Cardiac fibroblast (primary cell): Measurements from ENCODE around the gene SH3GLB1.

Source experiments
- DNase-seq, 2 donors: peaks; one replicate each; pipeline versions ENCODE4 v3.0.0 to v3.0.0-alpha.2; 2010; ENCODE audit warnings: low read depth in 2 of 2
- H3K4me3 ChIP-seq, 2 donors: replicated peaks in 1 of 2; 1 replicate in 1 of 2; 2 replicates in 1 of 2; pipeline ENCODE4 v1.5.1; 2011; ENCODE audit warnings: low read depth in 2 of 2, low read length in 2 of 2, mild to moderate bottlenecking in 2 of 2, moderate library complexity in 1 of 2
- TF ChIP-seq, protein P1 (sequence below): IDR thresholded peaks from one replicate; pipeline ENCODE4 v1.5.1; 2011; ENCODE audit warnings: low read depth, mild to moderate bottlenecking, low read length, inconsistent platforms

The SH3GLB1 gene

DNA sequence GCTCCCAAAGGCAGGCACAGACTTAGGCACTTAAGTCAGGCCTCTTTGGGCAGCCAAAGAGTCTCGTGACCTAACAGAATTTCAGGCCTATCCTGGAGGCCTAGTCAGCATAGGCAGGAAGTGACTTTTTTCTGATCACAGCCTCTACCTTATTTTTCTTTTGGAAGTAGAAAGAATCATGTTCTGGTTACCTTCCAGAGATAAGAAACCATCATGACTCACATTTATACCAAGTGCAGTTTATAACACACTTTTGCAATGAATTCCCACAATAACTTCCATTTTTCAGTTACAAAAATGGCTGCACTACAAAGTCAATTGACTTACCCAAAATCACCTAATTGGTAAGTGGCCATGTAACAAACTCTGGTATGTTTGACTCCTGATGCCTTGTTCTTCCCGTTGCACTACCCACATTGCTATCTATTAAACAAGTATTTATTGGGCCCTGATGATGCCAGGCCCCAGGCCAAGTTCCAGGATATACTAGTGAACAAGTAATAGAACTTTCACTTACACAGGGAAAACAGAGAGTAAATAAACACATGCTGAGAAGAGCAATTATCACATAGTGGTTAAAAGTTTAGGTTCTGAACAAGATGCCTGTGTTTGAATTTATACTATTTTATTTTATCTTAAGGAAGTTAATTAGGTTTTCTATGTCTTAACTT lies 74.3 kb downstream of the SH3GLB1 start:
- TF ChIP-seq, protein P1, sequence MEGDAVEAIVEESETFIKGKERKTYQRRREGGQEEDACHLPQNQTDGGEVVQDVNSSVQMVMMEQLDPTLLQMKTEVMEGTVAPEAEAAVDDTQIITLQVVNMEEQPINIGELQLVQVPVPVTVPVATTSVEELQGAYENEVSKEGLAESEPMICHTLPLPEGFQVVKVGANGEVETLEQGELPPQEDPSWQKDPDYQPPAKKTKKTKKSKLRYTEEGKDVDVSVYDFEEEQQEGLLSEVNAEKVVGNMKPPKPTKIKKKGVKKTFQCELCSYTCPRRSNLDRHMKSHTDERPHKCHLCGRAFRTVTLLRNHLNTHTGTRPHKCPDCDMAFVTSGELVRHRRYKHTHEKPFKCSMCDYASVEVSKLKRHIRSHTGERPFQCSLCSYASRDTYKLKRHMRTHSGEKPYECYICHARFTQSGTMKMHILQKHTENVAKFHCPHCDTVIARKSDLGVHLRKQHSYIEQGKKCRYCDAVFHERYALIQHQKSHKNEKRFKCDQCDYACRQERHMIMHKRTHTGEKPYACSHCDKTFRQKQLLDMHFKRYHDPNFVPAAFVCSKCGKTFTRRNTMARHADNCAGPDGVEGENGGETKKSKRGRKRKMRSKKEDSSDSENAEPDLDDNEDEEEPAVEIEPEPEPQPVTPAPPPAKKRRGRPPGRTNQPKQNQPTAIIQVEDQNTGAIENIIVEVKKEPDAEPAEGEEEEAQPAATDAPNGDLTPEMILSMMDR = no peak
- peak; percentile 49 to 61 for DNase-seq
- no peak overlapping the region for H3K4me3 ChIP-seq

- TF ChIP-seq, protein P1 = no peak
- peak; percentile 57 to 80 for DNase-seq
- no peak overlapping the region for H3K4me3 ChIP-seq
Observed at GRCh38 chr1:86779308-86780191, 75.2 kb downstream of the SH3GLB1 start.

DNA sequence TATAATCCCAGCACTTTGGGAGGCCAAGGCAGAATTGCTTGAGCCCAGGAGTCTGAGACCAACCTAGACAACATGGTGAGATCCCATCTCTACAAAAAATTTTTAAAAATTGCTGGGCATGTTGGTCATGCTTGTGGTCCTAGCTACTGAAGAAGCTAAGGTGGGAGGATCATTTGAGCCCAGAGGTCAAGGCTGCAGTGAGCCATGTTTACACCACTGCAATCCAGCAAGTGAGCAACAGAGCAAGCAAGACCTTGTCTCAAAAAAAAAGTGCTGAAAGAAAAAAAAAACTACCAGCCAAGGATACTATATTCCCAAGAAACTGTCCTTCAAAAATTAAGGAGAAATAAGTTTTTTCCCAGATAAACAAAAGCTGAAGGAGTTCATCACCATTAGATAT lies 78.1 kb downstream of the SH3GLB1 start:
- H3K4me3 ChIP-seq = no peak overlapping the region
- no peak for DNase-seq
- TF ChIP-seq, protein P1 = no peak

GRCh38 chr1:86787621-86788020 lies 83.2 kb downstream of the SH3GLB1 start:
- DNase-seq = no peak
- TF ChIP-seq, protein P1 = no peak
- no peak overlapping the region for H3K4me3 ChIP-seq

DNA sequence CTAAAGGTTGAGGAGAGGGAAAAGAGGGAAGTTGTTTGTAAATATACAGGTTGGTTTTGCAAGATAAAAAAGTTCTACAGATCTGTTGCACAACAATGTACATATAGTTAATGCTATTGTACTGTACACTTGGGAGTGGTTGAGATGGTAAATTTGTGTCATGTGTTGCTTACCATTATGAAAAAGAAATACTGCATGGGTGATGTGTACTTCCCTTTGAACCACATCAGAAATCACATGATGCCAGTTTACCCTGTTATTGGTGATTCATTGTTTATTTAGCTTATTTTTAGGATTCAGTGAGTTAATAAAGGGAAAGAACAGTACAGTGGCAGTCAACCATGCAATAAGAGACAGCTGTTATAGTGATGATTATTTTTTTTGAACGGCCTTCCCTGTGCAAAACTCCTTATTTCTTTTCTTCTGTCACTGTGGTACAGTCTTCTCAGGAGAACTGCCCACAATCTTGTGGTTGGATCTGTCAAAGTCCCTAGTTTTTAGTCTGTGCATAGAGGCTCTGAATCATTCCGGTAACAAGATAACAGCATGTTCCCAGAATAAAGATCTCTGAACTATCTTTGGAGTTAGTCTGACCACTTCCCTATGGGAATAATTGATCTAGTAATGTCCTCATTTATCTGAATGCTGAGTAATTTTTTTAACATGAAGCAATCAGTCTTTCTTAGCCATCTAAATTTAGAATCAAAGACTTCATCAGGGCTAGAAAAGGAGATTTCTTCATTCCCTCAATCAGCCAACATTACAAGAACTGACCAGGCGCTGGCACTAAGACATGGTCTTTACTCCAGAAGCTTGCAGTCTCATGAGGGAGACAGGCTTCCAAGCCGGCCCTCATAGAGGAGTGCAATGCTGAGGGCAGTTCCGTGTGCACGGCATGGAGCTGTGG lies 84.2 kb downstream of the SH3GLB1 start:
- no peak overlapping the region for H3K4me3 ChIP-seq
- TF ChIP-seq, protein P1 = no peak
- peak; percentile 91 to 92 for DNase-seq

DNA sequence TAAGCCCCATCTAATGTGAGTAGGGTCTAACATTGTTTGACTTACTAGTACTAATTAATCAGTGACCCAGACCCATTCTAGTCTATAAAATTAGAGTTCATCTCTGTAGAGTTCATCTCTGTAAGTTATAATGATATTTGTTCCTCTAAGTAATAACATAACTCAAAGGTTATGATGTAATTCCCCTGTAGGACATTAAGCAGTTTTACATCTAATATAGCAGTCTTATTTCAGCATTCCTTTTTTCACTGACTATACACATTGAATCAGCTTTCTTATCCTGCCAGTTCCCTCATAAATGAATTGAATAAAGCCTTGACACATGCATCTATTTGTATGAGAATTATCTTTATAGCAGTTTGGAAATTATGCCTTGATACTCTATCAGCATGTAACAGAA lies 90.9 kb downstream of the SH3GLB1 start:
- H3K4me3 ChIP-seq = no peak overlapping the region
- no peak for DNase-seq
- TF ChIP-seq, protein P1 = no peak
